Fibroblast of upper back skin (primary cell): Measurements from ENCODE around the gene DNAJB11.
A peak's percentile ranks its signal among the peaks of the same experiment; 100 is the strongest.
"Not testable (repeated sequence)": the region's sequence is repeated elsewhere in the genome, so short reads cannot be mapped to it uniquely, and the experiment has no call there.

Source experiments
- DNase-seq: peaks from one replicate; pipeline ENCODE4 v3.0.0-alpha.2; 2013

Gene DNAJB11

GRCh38 chr3:186552408-186553031, 18.0 kb upstream of the DNAJB11 start:
- no peak for DNase-seq

- no peak for DNase-seq
These were observed 5.9 kb upstream of the DNAJB11 start for GRCh38 chr3:186564586-186564985.

- no peak for DNase-seq
These were observed 3.8 kb upstream of the DNAJB11 start for GRCh38 chr3:186566772-186567071.

- DNase-seq: peak; percentile 84
These were observed 3.2 kb upstream of the DNAJB11 start, which contains the start of gene TBCCD1 for GRCh38 chr3:186567072-186567921. TSS of gene TBCCD1 (minus strand) at chr3:186567339. CDS start at chr3:186564329, 3,010 bp downstream.

DNA sequence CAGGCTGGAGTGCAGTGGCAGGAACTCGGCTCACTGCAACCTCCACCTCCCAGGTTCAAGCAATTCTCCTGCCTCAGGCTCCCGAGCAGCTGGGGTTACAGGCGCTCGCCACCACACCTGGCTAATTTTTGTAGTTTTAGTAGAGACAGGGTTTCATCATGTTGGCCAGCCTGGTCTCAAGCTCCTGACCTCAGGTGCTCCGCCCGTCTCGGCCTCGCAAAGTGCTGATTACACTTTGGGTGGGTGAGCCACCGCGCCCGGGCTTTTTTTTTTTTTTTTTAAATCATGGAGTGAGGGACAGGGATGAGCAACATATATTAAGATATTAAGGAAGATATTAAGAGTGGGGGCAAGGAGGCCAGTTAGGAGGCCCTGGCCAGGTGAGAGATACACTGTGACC, 1.2 kb upstream of the DNAJB11 start:
- not testable (repeated sequence) for DNase-seq

GRCh38 chr3:186569779-186570095, 783 bp upstream of the DNAJB11 start:
- no peak for DNase-seq

DNA sequence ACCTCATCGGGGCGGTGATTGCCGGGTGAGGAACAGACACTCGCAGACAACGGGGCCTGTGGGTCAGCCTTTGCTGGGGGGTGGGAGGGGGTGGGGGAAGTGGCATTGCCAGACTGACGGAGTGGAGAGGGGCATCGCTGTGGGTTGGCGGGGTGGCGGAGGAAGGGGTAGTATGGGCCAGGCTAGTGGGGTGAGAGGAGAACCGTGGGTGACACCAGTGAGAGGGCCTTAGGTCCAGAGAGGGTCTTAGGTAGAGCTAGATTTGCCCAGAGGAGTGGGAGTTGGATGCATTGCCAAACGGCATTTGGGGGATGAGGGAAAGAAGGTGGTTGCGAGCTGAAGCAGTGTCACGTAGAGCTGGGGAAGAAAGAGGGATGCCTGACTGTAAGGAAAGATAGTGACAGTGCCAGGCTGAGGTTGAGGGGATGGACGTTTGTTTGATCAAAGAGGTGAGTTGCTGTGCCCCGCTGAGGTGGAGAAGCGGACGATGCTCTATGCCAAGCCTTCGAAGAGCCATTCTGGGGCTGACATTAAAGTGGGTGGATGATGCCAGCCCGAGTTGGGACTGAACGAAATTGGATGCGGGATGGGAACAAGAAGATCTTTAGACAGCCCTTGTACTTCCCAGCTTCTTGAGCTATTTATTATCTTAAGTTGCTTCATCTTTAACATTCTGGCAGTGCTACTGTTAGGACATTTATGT, 572 bp downstream of the DNAJB11 start:
- no peak for DNase-seq

DNA sequence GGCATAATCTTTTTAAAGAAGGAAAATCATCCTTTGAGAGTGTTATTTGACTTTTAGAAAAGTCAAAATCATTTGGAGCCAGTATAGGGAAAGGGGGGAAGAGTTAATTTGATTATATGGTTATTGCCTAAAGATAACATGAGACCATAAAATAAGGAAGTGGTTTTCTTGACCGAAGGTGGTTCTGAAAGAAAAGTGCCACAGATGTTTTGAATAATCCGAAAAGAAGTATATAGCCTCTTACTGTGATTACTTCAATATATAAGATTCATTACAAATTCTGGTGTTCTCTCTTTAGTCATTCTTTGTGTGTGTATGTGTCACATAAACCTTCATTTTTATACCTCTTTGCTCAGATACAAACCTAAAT, 1.1 kb downstream of the DNAJB11 start:
- no peak for DNase-seq

DNA sequence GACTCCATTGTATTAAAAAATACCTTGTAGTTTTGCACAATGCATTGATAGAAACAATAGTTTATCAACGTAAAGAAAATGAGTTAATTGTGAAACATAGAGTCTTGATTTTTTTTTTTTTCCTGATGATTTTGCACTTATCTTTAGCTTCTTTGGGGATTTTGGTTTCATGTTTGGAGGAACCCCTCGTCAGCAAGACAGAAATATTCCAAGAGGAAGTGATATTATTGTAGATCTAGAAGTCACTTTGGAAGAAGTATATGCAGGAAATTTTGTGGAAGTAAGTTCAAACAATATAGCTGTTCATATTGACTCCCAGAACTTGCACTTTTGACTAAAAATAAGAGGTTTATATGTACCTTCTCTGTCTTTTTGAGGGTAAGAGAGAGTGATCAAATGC, 7.0 kb downstream of the DNAJB11 start:
- DNase-seq: no peak

- no peak for DNase-seq
These were observed 10.3 kb downstream of the DNAJB11 start for GRCh38 chr3:186580785-186581184.

- no peak for DNase-seq
These were observed 12.0 kb downstream of the DNAJB11 start for GRCh38 chr3:186582541-186582940.

- no peak for DNase-seq
These were observed 13.3 kb downstream of the DNAJB11 start for GRCh38 chr3:186583831-186584230.

GRCh38 chr3:186586245-186586644, 15.7 kb downstream of the DNAJB11 start:
- DNase-seq: not testable (repeated sequence)

- DNase-seq: no peak
These were observed 16.7 kb downstream of the DNAJB11 start for GRCh38 chr3:186587183-186587582.

DNA sequence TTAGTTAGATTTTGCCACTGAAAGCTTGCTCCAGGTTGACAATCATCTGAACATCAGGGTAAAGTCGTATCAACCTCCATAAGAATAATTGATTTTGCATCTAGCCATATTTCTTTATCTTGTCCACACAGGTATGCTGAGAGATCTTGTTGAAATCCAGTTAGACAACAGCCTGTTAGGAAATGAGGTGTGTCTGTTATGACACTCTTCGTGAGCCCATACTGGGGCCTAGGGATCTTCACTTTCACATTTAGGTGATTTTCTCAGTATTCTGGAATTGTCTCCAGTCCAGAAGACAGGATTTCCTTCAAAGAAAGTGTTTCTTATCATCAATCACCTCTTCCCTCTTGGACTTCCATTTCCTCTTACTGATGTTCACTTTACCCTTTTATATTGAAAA, 18.1 kb downstream of the DNAJB11 start:
- no peak for DNase-seq

DNA sequence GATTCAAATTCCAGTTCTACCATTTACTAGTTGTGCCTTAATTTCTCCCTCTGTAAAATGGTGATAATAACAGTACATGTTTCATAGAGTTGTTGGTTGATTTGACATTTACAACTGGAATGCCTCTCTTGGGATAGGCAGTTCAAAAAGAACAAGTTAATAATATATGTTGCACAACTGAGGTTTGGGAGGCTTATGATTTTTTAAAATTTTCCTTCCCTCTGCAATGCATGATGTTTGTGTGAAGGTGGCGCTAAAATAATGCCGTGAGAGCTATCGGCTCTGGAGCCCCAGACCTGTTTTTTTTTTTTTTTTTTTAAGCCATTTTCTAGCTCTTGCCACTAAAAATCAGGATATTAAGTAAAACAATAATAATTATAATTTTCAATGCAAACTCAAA, 18.6 kb downstream of the DNAJB11 start:
- peak; percentile 29 for DNase-seq

DNA sequence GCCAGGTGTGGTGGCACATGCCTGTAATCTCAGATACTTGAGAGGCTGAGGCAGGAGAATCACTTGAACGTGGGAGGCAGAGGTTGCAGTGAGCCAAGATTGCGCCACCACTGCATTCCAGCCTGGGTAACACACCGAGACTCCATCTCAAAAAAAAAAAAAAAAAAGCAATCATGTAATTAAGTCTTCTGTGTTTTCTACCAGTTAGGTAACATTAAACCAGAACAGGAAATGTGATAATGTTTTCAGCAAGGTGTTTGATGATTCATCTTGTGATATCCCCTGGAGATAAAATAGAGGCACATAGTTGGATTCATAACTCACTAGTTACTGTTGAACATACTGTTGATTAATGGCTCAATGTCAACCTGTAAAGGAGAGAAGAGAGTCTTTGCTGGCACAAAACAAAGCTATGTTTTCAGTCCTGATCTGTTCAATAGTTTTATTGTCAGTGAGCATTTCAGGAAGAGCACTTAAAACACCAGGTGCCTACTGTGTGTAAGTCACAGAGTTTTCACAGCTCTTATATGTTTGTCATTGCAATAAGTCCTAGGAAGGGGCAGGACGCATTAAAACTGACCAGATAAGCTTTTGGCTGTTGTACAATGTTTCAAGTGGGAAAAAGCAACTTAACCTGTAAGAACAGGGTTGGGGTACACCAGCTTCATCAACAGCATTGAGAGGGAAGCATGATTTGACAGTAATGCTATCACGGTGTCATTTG, 19.5 kb downstream of the DNAJB11 start:
- DNase-seq: no peak

- DNase-seq: no peak
These were observed 20.2 kb downstream of the DNAJB11 start for GRCh38 chr3:186590580-186591295.

- no peak for DNase-seq
These were observed 22.2 kb downstream of the DNAJB11 start for GRCh38 chr3:186592682-186593081.

DNA sequence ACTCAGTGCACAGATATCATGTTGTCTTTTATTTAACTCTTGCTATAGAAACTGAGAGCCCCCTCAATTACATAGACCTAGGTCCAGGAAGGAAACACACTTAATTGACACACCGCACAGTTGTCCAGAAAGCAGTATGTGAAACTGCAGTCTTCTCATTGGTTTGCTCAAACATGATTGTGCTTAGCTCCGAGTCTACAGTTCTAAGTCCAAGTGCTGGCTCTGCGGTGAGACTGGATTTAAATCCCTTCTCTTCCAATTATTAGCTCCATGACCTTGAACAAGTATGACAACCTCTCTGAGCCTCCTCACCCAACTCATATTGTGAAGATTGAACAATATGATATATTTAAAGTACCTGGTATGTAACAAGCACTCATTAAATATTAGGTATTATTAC, 23.3 kb downstream of the DNAJB11 start:
- no peak for DNase-seq

DNA sequence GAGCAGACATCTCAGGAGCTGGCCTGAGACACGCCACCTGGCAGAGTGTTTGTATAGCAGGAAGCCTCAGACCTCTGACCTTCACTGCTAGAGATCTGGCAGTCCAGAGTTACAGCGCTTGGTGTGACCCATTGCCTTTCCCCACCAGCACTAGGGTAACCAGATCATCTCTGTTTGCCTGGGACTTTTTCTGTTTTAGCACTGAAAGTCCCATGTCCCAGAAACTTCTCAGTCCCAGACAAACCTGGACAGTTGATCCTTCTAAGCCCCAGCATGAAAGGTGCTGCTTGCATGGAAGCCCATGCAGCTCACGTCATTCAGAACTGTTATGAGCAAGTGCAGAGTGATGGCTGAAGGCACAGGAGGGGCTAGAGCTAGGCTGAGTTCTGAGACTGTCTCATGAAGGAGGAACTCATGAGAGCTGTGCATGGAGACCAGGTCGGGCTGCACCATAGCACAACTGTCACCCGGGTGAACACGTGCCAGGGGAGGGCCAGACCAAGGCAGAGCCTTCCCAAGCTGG, 24.1 kb downstream of the DNAJB11 start:
- DNase-seq: no peak

- peak; percentile 56 for DNase-seq
These were observed 26.2 kb downstream of the DNAJB11 start for GRCh38 chr3:186596568-186597287.
